ENCODE measurements around the gene CACNA1C.

CACNA1C gene

DNA sequence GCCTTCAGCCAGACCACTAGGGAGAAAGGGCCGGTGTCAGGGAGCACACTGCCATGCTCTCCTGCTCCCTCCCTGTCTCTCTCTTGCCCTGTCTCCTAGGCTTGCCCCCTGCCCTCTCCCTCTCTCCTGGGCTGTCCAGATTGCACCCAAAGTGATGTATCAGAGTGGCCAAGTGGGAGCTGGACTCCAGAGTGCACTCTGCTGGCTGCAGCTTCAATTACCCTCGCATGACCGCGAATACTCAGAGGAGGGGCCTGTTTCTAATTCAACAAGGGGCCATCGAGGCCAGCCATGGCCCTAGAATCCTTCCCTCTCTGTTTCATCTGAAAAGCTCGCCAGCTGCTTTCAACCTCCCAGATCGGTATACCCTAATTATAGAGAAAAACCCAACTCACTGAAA, 535.6 kb downstream of the CACNA1C start:
- in situ Hi-C loops (cut with HindIII; ENCODE audit: low pct_ligation_motif_present, low sequenced_read_pairs) = no loop called here
- no peak for TF ChIP-seq CTCF (IDR thresholded peaks at IDR 0.05; ENCODE audit: low read depth, low read length, missing control alignments)
- H3K4me3 ChIP-seq (ENCODE audit: low read depth, low read length) = no peak overlapping the region
- no peak overlapping the region for H3K27ac ChIP-seq
- no peaks in the 10 kb centered on the region for H3K36me3 ChIP-seq (replicated peaks)
- H3K27me3 ChIP-seq (replicated peaks) = peaks cover 10% of the 10 kb centered on the region
- DNase-seq = no peak

DNA sequence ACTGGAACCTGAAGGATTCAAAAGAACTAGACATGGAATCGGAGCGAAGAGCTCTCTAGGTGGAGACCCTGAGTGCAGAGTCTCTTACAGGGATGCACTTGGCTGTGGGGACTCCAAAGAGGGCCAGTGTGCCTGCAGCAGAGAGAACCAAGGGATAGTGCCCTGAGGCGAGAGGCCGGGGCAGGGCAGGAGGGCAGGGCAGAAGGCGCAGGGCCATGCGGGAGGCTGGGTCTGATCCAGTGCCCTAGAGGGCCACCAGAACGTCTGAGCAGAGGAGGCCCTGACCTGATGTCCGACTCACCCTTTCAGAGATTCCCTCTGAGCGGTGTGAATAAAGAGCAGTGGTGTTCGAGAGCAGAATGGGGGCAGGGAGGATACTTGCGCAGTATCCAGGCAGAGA, 536.6 kb downstream of the CACNA1C start:
- H3K36me3 ChIP-seq (replicated peaks) = no peaks in the 10 kb centered on the region
- H3K27ac ChIP-seq = no peak overlapping the region
- H3K27me3 ChIP-seq (replicated peaks) = peaks cover 5% of the 10 kb centered on the region
- no peak overlapping the region for H3K4me3 ChIP-seq (ENCODE audit: low read depth, low read length)
- in situ Hi-C loops (cut with HindIII; ENCODE audit: low pct_ligation_motif_present, low sequenced_read_pairs) = no loop called here
- no peak for DNase-seq
- no peak for TF ChIP-seq CTCF (IDR thresholded peaks at IDR 0.05; ENCODE audit: low read depth, low read length, missing control alignments)

DNA sequence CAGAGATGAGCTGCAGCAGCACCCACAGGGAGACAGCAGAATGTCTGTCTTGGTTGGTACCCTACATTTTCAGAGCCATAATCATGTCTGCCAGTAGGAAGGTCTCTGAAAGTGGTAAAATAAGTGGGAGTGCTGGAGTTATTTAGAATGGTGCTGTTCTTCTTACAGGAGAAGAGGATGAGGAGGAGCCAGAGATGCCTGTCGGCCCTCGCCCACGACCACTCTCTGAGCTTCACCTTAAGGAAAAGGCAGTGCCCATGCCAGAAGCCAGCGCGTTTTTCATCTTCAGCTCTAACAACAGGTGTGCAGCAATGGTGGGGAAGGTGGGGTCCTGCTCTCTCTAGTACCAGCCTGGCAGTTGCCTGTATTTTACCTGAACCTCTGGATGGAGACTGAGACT, 540.3 kb downstream of the CACNA1C start:
- TF ChIP-seq CTCF (IDR thresholded peaks at IDR 0.05; ENCODE audit: low read depth, low read length, missing control alignments) = no peak
- no peaks in the 10 kb centered on the region for H3K36me3 ChIP-seq (replicated peaks)

DNA sequence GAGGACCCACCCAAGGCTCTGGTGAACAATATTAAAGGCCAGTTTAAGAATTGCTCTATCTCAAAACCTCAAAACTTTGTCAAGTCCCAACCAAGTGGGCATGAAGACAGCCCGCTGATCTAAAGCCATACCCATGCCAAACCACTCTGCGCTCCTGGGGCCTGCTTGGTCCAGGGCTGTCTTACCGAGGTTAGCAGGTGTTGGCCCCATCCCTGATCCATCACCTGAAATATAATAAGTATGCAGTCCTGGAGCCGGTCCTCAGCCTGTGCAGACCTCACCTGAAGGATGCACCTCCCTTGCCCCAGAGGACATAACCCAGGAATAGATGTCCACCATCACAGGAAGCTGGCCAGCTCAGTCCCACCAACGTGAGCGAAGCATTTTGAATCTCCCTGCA, 543.7 kb downstream of the CACNA1C start:
- in situ Hi-C loops (cut with HindIII; ENCODE audit: low pct_ligation_motif_present, low sequenced_read_pairs) = no loop called here
- TF ChIP-seq CTCF (IDR thresholded peaks at IDR 0.05; ENCODE audit: low read depth, low read length, missing control alignments) = no peak
- Histone ChIP-seq H3K4me3 (ENCODE audit: low read depth, low read length) (no peak overlapping the region), H3K27ac (no peak overlapping the region), H3K27me3 (replicated peaks) (no peaks in the 10 kb centered on the region), H3K36me3 (replicated peaks) (no peaks in the 10 kb centered on the region)
- DNase-seq = no peak

More for the DNA sequence above, 540.3 kb downstream of the CACNA1C start:
- no peak overlapping the region for H3K4me3 ChIP-seq (ENCODE audit: low read depth, low read length)
- peaks cover 3% of the 10 kb centered on the region for H3K27me3 ChIP-seq (replicated peaks)
- DNase-seq = no peak
- in situ Hi-C loops (cut with HindIII; ENCODE audit: low pct_ligation_motif_present, low sequenced_read_pairs) = no loop called here
- H3K27ac ChIP-seq = no peak overlapping the region

GRCh38 chr12:2605301-2605700, 552.5 kb downstream of the CACNA1C start:
- DNase-seq = no peak
- in situ Hi-C loops (cut with HindIII; ENCODE audit: low pct_ligation_motif_present, low sequenced_read_pairs) = no loop called here
- Histone ChIP-seq H3K4me3 (ENCODE audit: low read depth, low read length) (no peak overlapping the region), H3K27ac (no peak overlapping the region), H3K36me3 (replicated peaks) (no peaks in the 10 kb centered on the region), H3K27me3 (replicated peaks) (no peaks in the 10 kb centered on the region)
- TF ChIP-seq CTCF (IDR thresholded peaks at IDR 0.05; ENCODE audit: low read depth, low read length, missing control alignments) = no peak

- H3K27ac ChIP-seq = no peak overlapping the region
- DNase-seq = no peak
- TF ChIP-seq CTCF (IDR thresholded peaks at IDR 0.05; ENCODE audit: low read depth, low read length, missing control alignments) = no peak
- in situ Hi-C loops (cut with HindIII; ENCODE audit: low pct_ligation_motif_present, low sequenced_read_pairs) = no loop called here
- no peaks in the 10 kb centered on the region for H3K36me3 ChIP-seq (replicated peaks)
- no peaks in the 10 kb centered on the region for H3K27me3 ChIP-seq (replicated peaks)
- H3K4me3 ChIP-seq (ENCODE audit: low read depth, low read length) = no peak overlapping the region
Observed at GRCh38 chr12:2606186-2606910, 553.6 kb downstream of the CACNA1C start.

Data from brain microvascular endothelial cell (primary cell).